NCI-H2029 (cell line): Measurements from ENCODE around the gene ELANE.
A peak's percentile ranks its signal among the peaks of the same experiment; 100 is the strongest.
"Not testable (repeated sequence)": the region's sequence is repeated elsewhere in the genome, so short reads cannot be mapped to it uniquely, and the experiment has no call there.

Experiments used
- DNase-seq: peaks from one replicate; lab custom pipeline; 2025; lab: John Stamatoyannopoulos, UW

ELANE gene

DNA sequence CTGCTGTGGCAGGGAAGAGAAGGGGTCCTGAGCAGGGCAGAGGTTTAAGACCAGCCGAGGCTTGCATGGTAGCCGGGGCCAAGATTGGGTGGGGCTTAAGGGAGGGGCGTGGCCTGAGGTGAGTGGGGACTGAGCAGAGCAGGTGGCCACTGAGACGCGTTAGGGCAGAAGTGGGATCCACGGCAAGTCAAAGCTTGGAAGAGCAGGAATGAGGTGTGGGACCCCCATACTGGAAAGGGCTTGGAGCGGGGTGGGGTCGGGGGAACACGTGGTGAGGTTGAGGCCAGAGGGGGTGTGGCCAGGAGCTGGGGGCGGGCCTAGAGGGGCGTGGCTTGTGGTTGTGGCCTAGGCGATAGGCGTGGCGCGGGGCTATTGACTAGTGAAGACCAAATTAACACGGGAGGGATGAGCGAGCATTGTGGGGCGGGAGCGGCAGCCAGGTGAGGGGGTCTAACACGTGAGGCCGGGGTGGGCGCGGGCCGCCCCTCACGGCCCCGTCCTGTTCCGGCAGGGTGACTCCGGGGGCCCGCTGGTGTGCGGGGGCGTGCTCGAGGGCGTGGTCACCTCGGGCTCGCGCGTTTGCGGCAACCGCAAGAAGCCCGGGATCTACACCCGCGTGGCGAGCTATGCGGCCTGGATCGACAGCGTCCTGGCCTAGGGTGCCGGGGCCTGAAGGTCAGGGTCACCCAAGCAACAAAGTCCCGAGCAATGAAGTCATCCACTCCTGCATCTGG, 10.6 kb downstream of the ELANE start:
- peak; percentile 82 for DNase-seq

DNA sequence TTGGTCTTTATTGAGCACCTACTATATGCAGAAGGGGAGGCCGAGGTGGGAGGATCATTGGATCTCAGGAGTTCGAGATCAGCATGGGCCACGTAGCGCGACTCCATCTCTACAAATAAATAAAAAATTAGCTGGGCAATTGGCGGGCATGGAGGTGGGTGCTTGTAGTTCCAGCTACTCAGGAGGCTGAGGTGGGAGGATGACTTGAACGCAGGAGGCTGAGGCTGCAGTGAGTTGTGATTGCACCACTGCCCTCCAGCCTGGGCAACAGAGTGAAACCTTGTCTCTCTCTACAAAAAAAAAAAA, 11.2 kb downstream of the ELANE start:
- no peak for DNase-seq

DNA sequence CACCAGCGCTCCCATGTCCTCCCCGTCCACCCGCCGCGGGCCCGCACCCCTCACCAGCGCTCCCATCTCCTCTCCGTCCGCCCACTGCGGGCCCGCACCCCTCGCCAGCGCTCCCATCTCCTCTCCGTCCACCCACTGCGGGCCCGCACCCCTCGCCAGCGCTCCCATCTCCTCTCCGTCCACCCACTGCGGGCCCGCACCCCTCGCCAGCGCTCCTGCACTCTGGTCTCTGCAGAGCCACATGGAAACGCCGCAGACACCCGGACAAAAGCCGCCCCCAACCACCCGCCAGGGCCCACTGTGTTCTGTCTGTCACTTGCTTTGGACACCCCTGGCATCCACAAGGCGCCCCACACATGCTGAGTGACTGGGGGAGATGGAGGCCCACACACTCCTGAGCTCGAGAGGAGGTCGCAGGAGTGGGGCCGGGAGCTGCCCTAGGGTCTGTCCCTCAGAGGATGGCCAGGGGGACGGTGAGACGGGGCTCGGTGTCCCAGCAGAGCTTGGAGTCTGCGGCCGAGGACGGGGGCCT, 14.7 kb downstream of the ELANE start:
- DNase-seq, result no peak

DNA sequence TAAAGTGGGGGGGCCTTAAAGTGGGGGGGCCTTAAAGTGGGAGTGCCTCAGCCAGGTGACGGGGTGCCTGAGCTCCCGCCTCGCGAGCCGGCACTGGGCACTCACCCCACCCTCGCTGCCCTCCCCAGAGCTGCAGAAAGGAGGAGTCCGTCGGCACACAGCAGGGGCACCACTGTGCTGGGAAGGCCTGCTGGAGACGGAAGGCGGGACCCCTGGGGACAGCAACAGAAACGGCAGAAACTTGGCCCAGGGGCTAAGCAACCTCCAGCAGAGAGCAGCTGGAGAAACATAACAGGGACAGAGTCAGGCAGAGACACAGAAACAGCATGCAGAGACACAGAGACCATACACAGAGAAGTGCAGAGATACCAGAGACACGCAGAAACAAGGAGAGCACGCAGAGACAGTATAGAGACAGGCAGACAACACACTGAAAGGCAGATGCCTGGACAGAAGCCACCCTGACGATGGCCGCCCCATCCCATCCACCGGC, 15.2 kb downstream of the ELANE start:
- no peak for DNase-seq

DNA sequence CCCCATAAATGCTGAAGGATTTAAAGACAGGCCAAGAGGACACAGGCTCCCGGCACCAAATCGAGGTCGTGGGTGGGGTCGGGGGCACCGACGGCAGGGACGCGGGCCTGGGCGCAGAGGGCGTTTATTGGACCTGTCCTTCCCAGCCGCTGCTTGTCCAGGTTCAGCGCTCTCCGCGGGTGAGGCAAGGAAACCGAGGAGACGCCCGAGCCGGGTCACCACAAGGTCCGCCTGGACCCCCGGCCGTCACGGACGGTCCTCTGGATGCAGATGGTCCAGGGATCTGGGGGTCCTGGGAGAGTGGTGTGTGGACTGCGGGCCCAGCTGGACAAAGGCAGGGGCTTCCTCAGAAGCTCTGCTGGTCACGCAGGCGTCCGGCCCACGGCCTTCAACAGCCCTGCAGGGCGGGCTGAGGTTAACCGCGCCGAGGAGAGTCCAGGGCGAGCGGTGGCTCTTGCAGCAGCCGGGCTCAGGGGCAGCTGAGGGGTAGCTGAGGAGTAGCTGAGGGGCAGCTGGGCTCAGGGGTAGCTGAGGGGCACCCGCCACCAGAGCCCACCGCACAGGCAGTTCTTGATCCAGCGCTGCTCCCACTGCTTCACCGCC, 15.9 kb downstream of the ELANE start:
- DNase-seq, result no peak

DNA sequence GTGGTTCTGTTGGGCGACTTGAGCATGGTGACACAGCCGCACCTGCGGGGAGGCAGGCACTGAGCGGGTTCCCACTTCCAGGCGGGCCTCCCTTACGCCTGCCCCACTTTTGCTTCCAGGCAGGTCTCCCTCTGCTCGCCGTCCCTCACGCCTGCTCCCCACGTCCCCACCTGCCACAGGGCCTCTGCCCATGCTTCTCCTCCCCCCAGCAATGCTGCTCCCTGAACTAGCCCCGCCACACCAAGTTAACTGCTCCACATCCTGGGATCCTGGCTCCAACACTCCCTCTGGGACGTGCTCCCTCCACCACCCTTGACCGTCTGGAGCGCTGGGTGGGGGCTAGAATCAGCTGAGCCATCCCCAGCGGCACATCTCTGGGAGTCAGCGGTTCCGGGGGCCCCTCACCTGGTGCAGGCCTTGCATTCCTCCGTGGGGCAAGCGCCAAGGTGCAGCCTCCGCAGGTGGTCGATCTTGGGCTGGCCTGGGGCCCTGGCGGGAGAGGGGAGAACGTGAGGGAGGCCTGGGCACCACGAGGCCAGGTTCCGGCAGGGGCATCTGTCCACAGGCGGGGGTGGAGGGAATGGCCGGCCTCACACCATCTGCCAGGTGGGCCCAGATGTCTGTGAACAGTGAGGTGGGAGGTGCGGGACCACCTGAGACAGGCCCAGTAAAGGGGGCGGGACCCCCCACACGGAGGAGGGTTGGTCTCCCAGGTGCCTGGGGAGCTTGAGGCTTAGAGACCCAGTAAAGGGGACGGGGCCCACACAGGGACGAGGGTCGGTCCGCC, 16.5 kb downstream of the ELANE start:
- no peak for DNase-seq

DNA sequence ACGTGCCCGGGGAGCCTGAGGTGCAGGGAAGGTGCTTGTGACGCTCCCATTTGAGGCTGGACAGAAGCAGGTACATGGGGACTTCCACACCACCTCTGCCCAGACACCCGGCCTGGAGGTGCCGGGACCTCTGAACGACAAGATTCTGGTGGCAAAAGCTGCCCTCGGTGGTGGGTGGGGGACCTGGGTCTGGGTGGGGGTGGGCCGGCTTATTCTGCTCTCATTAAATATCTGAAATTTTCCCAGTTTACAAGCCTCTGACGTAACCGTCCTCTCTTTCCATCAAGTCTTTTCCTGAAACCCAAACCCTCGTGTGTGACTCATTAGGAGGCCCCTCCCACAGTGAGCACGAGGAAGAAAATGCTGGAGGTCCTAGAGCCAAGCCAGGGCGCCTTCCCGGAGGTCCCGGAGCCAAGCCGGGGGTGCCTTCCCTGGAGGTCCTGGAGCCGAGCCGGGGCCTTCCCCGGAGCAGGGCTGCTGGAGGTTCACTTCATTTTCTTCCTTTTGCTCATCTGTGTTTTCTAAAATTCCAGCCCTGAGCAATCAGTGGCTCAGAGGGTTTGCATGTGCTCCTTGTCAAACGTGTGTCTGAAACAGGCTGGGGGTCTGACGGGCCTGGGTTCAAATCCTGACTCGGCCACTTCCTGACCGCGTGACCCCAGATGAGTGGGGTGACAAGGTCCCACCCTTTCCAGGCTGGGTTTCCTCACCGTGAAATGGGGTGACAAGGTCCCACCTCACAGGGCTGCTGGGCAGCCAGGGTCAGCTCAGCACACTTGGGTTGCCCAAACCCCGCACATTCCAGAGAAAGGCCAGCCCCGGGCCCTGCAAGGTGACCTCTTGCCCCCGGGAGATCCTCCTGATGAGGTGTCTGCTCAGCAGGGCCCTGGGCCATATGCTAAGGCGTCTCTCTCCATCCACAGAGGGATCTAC, 17.4 kb downstream of the ELANE start:
- DNase-seq, result peak; percentile 12

DNA sequence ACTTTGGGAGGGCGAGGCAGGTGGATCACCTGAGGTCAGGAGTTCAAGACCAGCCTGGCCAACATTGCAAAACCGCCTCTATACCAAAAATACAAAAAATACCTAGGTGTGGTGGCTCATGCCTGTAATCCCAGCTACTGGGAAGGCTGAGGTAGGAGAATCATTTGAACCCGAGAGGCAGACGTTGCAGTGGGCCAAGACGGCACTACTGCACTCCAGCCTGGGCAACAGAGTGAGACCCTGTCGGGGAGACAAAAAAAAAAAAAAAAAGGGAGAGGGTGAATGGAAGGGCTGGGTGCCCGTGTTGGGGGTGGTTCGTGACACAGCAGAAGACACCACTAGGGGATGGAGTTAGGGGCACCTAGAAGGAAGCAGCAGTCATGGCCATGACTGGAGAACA, 18.2 kb downstream of the ELANE start:
- no peak for DNase-seq

DNA sequence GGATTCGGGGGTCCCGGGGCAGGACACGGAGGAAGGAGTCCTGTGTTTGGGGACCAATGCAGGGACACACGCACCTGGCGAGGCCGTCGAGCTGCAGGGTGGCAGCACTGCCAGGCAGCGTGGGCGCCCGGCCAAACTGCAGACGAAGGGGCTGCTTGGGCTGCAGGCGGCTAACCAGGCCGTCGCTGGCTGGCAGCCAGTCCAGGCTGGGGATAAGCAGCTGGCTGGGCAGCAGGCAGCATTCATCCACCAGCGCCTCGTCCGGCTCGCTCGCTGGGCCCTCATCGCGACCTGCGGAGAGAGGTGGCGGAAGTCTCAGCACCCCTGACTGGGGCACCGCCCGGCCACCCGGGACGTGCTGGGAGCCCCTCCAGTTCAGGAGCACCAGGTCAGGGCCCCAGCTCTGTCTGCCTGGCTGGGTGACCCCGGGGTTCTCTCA, 18.9 kb downstream of the ELANE start:
- DNase-seq, result peak; percentile 93

DNA sequence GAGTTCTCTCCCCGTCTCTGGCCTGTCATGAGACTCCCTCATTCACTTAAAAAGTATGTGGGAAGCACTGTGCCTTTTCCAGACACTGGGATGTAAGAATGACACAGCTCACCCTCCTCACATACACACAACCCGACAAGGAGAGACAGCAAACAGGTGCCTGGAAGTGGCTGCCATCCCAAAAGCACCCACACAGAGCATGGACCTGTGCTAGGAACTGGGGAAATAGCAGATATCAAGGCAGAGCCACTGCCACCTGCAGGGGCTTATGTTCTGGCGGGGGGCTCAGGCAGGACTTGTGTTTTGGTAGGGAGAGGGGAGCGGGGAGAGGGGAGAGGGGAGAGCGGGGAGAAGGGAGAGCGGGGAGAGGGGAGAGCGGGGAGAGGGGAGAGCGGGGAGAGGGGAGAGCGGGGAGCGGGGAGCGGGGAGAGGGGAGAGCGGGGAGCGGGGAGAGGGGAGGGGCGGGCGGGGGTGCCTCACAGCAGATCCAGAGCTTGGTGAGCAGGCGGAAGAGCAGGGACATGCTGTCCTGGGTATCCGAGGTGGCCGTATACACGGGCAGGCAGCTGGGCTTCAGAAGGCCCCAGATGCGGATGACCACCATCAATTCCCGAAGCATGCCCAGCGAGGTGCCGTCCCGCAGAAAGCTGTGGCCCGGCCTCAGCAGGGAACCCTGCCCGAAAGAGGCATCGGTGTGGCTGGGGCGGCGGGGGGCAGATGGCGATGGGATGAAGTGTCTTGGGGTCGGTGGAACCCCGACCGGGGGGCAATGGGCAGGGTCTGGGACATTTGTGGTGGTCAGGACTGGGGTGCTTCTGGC, 19.6 kb downstream of the ELANE start:
- DNase-seq, result no peak

DNA sequence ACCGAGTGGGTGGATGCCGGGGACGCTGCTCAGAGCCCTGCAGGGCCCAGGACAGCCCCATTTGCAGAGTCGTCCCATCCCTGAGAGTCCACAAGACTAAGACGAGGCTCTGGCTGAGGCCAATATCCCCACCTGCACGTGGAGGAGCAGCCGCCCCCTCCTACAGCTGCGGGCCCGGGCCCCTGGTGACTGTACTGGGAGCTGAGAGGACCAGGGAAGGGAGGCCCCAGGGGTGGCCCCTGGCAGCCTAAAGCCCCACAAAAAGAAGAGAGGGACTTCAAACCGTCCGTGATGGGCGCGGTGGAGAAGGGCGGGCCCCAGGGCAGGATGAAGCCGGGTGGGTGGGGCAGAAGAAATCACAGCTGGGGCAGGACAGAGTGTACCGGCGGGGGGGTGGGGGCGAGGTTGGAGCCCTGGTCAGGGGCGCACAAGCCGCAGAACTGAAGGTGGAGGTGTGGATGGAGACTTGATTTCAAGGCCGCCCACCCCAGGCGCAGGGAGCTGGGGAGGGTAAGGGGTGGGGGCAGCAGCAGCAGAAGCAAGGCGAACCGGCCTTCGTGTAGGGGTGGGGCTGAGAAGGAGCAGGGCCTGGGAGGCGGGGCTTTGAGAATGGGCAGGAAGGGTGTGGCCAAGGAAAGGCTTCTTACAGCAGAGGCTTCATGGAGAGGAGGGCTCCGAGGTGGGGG, 20.3 kb downstream of the ELANE start:
- DNase-seq, result peak; percentile 74

DNA sequence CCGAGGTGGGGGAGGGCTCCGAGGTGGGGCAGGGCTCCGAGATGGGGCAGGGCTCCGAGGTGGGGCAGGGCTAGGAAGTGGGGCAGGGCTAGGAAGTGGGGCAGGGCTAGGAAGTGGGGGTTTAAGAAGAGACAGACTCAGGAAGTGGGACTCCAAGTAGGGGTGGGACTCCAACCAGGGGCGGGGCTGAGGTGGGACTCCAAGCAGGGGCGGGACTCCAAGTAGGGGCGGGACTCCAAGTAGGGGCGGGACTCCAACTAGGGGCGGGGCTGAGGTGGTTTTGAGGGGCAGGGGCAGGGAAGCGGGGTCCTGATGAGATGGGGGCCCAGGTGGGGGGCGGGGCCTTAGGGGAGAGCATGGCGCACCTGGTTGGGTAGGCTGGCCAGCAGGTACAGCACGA, 21.0 kb downstream of the ELANE start:
- peak; percentile 25 for DNase-seq

DNA sequence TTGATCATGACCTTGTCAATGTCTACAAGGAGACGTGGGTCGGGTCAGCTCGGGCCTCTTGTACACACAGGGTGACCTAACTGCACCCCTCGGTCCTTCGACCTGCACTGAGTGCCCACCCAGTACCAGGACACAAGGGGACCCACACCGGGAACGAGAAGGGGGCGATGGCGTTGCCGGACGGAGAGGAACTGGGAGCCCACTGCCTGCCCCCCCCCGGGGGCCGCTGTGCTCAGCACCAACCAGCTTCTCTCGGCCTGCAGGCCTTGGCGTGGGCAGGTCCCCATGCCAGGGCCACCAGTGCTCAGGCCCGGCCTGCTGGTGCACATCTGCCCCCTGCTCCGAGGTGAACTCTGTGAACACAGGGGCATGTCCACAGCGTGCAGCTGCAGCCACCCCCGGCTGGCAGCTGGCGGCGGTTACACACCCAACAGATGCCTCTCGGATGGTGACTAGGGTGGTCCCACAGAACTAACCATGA, 21.5 kb downstream of the ELANE start:
- DNase-seq, result no peak

DNA sequence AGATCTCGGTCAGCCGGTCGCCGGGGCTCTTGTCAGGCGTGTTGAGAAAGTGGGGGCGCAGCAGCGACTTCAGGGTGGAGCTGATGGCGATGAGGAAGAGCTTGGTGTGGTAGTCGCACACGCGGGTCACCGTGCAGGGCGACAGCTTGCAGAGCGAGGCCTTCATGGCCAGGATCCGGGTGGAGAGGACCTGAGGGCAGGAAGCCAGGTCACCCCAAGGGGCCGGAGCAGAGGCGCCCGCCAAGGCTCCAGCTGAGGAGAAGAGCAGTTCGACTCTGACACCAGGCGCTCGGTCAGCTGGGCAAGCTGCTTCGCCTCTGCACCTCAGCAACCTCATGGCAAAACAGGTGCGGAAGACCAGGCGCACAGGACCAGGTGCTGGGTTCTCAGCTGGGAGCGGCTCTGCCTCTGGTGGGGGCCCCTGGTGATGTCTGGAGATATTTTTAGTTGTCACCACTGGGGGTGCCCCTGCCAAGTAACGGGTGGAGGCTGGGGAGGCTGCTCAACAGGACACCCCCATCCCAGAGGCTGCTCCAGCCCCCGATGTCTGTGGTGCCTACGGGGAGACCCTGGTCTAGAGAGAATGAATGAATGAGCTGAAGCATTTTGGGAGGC, 23.3 kb downstream of the ELANE start:
- DNase-seq, result no peak

DNA sequence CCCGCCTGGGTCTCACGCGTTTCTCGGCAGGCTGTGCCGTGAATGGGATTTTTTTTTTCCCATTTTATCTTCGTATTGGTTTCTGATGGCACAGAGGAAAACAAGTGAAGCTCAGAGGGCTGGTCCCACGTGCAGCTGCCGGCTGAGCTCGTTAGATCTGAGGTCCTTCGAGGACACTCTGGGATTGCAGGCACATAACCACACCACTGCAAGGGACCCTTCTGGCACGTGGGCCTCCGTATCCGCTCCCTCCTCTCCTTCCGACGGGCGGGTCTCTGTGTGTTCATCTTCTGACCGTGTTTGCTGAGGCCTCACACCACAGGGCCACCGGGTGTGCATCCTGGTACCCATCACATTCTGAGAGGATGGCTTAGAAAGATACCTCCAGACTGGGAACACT, 24.0 kb downstream of the ELANE start:
- no peak for DNase-seq

DNA sequence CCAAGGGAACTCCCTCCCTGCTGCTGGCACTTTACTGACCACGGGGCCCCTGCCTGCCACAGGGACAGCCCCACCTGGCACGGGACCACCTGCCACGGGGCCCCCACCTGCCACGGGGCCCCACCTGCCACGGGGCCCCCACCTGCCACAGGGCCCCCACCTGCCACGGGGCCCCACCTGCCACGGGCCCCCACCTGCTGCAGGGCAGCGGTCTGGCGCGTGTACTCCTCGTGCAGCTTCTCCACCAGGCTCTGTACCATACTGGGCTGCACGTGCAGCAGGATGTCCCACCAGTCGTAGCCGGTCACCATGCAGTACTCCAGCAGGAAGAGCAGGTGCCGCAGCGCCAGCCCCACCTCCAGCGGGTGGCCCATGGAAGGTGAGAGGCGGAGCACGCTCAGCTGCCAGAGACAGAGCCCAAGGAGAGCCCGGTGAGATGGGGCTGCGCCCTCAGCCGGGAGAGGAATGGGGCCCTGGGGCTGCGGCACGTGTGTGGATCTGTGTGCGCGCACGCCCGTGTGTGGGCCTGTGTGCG, 24.7 kb downstream of the ELANE start:
- no peak for DNase-seq

DNA sequence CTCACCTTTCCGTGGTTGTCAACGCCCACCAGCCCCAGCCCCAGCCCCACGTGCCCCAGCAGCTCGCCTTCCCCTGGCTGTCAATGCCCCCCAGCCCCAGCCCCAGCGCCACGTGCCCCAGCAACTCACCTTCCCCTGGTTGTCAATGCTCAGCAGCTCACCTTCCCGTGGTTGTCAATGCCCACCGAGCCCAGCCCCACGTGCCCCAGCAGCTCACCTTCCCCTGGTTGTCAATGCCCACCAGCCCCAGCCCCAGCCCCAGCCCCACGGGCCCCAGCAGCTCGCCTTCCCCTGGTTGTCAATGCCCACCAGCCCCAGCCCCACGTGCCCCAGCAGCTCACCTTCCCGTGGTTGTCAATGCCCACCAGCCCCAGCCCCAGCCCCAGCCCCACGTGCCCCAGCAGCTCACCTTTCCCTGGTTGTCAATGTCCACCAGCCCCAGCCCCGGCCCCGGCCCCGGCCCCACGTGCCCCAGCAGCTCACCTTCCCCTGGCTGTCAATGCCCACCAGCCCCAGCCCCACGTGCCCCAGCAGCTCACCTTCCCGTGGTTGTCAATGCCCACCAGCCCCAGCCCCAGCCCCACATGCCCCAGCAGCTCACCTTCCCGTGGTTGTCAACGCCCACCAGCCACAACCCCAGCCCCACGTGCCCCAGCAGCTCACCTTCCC, 26.0 kb downstream of the ELANE start:
- not testable (repeated sequence) for DNase-seq

DNA sequence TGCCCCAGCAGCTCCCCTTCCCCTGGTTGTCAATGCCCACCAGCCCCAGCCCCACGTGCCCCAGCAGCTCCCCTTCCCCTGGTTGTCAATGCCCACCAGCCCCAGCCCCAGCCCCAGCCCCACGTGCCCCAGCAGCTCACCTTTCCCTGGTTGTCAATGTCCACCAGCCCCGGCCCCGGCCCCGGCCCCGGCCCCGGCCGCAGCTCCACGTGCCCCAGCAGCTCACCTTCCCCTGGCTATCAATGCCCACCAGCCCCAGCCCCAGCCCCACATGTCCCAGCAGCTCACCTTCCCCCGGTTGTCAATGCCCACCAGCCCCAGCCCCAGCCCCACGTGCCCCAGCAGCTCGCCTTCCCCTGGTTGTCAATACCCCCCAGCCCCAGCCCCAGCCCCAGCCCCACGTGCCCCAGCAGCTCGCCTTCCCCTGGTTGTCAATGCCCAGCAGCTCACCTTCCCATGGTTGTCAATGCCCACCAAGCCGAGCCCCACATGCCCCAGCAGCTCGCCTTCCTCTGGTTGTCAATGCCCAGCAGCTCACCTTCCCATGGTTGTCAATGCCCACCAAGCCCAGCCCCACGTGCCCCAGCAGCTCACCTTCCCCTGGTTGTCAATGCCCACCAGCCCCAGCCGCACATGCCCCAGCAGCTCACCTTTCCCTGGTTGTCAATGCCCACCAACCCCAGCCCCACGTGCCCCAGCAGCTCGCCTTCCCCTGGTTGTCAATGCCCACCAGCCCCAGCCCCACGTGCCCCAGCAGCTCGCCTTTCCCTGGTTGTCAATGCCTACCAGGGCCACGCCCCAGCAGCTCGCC, 26.9 kb downstream of the ELANE start:
- DNase-seq, result not testable (repeated sequence)
